Chondrocyte (in vitro differentiated cells): ENCODE results near the gene AKAIN1. TPM values are rescaled to one million over a fixed set of nuclear protein-coding genes. Genes with fewer than 3 reads are reported as not detected.

Experiments
- DNase-seq: peaks from one replicate; pipeline ENCODE4 v3.0.0; 2021; ENCODE audit warnings: mixed read lengths, low spot score
- H3K27ac Mint-ChIP-seq: one replicate; pipeline ENCODE4 v1.8.0; 2021; ENCODE audit warnings: mild to moderate bottlenecking, moderate library complexity, mixed read lengths; ENCODE audit not compliant: unreplicated experiment
- H3K27me3 Mint-ChIP-seq: 2 replicates; pipeline ENCODE4 v1.8.0; 2021; ENCODE audit warnings: low read depth, mixed read lengths
- H3K36me3 Mint-ChIP-seq: 2 replicates; pipeline ENCODE4 v1.8.0; 2021; ENCODE audit warnings: low read depth, mixed read lengths
- H3K4me1 Mint-ChIP-seq: 2 replicates; pipeline ENCODE4 v1.8.0; 2021; ENCODE audit warnings: low read depth, mild to moderate bottlenecking, mixed read lengths
- H3K4me3 Mint-ChIP-seq: one replicate; pipeline ENCODE4 v1.8.0; 2021; ENCODE audit warnings: mild to moderate bottlenecking, moderate library complexity, mixed read lengths; ENCODE audit not compliant: unreplicated experiment
- H3K9me3 Mint-ChIP-seq: 2 replicates; pipeline ENCODE4 v1.8.0; 2021; ENCODE audit warnings: low read depth, mixed read lengths
- total RNA-seq: library from RNA; stranded (reverse); gene quantifications from 3 replicates; pipeline ENCODE4 v1.2.1, GENCODE V29; 2021
- TF ChIP-seq, protein P1 (sequence below): fragments of 200-600 bp; sonication (generic); IDR thresholded peaks from 2 replicates; pipeline ENCODE4 v1.5.0; 2021; ENCODE audit warnings: antibody characterized with exemption, mild to moderate bottlenecking, moderate library complexity

Gene AKAIN1
- total RNA-seq, 1 donor from 2014 or later, result not detected

DNA sequence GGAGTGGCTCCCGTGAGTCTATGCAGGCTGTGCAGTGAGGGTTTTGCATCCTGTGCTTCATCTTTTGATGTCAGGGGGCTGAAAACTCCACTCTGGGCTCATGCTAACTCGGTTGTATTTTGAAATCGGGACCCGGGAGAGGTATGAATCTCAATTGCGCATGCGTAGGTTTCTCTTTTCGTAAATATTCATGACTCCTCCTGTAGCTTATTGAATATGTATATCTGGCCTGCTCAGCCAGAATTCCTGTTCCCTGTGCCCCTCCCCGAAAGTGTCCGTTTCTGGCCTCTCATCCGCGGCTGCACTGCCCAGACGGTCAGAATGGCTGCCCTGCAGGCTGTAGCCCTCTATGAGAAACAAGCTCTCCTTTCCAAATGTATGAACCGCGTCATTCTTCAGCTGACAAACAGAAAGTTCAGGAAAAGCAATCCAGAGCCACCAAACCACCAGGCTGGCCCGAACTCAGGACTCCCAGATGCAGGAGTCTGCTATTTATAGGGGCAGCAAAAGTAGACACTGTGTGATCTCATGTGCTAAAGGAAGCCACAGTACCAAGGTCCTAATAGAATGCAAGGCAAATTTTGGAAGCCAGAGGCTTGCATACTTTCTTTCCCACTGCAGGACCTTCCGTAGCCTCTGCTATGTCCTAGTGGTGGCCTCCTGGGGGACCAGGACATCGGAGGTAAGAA, 41.7 kb downstream of the AKAIN1 start:
- H3K9me3 Mint-ChIP-seq, result peaks cover 9% of the 10 kb centered on the region
- H3K4me1 Mint-ChIP-seq, result no peaks in the 10 kb centered on the region
- TF ChIP-seq, protein P1, sequence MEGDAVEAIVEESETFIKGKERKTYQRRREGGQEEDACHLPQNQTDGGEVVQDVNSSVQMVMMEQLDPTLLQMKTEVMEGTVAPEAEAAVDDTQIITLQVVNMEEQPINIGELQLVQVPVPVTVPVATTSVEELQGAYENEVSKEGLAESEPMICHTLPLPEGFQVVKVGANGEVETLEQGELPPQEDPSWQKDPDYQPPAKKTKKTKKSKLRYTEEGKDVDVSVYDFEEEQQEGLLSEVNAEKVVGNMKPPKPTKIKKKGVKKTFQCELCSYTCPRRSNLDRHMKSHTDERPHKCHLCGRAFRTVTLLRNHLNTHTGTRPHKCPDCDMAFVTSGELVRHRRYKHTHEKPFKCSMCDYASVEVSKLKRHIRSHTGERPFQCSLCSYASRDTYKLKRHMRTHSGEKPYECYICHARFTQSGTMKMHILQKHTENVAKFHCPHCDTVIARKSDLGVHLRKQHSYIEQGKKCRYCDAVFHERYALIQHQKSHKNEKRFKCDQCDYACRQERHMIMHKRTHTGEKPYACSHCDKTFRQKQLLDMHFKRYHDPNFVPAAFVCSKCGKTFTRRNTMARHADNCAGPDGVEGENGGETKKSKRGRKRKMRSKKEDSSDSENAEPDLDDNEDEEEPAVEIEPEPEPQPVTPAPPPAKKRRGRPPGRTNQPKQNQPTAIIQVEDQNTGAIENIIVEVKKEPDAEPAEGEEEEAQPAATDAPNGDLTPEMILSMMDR, result no peak

DNA sequence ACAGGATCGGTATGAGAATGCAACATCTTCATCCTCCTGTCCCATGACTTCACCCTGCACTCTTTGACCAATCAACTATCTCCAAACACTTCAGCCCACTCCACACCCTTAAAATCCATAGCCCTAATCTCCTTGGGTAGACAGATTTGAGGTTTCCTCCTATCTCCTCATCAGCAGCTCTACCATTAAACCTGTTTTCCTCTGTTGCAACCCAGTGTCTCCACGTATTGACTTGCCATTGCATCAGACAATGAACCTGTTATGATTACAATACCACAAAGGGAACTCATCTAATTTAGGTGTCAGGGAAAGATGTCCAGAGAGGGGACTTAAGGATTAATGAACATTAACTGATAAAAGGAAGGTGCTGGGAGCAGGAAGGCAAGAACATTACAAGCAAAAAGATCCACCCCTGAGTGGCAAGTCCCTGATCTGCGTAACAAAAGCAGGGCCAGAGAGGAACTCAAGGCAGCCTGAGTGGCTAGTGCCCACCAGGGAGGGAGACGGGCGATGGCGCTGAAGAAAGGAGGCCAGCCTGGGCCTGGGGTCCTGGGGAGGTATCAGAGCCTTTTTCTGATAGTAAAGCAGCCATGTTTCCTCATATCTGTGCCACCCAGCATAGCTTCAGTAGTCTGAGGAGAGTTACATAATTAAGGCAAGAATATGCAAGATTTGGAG, 44.6 kb downstream of the AKAIN1 start:
- no peak overlapping the region for H3K27ac Mint-ChIP-seq
- TF ChIP-seq, protein P1, result no peak
- no peaks in the 10 kb centered on the region for H3K27me3 Mint-ChIP-seq
- H3K4me1 Mint-ChIP-seq, result no peaks in the 10 kb centered on the region
- H3K36me3 Mint-ChIP-seq, result no peaks in the 10 kb centered on the region
- peaks cover 10% of the 10 kb centered on the region for H3K9me3 Mint-ChIP-seq
- no peak for DNase-seq
- H3K4me3 Mint-ChIP-seq, result no peak overlapping the region

More for the DNA sequence above, 41.7 kb downstream of the AKAIN1 start:
- Mint-ChIP-seq H3K4me3 (no peak overlapping the region), H3K36me3 (no peaks in the 10 kb centered on the region), H3K27me3 (no peaks in the 10 kb centered on the region), H3K27ac (no peak overlapping the region)
- DNase-seq, result no peak

DNA sequence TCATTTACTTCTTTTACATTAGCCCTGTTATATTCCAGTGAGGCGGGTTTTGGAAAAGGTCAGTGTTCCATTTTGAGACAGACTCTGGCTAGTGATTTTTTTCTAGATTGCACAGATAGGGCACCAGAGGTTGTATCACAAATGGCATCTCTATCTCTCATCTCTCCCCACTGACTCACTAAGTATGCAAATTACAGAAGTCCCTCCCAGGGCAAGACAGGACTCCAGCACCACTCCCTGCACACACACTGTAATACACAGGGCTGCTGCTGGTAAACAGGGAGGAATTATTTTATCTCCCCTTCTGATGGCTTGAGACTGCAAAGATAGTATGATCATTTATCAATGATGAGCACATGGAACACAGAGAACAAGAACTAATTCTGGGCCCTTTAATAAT, 46.2 kb downstream of the AKAIN1 start:
- no peak overlapping the region for H3K4me3 Mint-ChIP-seq
- TF ChIP-seq, protein P1, result no peak
- H3K27ac Mint-ChIP-seq, result no peak overlapping the region
- H3K27me3 Mint-ChIP-seq, result no peaks in the 10 kb centered on the region
- peaks cover 12% of the 10 kb centered on the region for H3K9me3 Mint-ChIP-seq
- DNase-seq, result no peak
- H3K36me3 Mint-ChIP-seq, result no peaks in the 10 kb centered on the region
- no peaks in the 10 kb centered on the region for H3K4me1 Mint-ChIP-seq

DNA sequence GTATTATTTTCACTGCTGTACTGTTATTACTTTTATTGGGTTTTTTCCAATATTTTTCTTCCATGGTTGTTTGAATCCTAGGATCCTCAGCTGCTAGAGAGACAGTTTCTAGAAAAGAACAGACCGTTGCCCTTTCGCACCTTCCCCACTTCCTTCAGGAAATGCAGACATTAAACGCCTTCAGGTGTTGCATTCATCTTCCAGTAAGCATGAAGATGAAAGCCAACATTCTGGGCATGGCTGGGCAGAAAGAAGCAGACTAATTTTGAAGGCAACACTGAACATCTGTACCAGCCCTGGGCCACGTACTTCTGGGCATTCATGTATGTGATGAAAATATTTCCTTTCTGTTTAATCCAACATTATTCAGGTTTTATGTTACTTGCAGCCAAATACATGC, 51.0 kb downstream of the AKAIN1 start:
- no peaks in the 10 kb centered on the region for H3K27me3 Mint-ChIP-seq
- H3K36me3 Mint-ChIP-seq, result no peaks in the 10 kb centered on the region
- H3K9me3 Mint-ChIP-seq, result peaks cover 10% of the 10 kb centered on the region
- no peaks in the 10 kb centered on the region for H3K4me1 Mint-ChIP-seq
- no peak overlapping the region for H3K4me3 Mint-ChIP-seq
- TF ChIP-seq, protein P1, result no peak
- DNase-seq, result no peak
- no peak overlapping the region for H3K27ac Mint-ChIP-seq

DNA sequence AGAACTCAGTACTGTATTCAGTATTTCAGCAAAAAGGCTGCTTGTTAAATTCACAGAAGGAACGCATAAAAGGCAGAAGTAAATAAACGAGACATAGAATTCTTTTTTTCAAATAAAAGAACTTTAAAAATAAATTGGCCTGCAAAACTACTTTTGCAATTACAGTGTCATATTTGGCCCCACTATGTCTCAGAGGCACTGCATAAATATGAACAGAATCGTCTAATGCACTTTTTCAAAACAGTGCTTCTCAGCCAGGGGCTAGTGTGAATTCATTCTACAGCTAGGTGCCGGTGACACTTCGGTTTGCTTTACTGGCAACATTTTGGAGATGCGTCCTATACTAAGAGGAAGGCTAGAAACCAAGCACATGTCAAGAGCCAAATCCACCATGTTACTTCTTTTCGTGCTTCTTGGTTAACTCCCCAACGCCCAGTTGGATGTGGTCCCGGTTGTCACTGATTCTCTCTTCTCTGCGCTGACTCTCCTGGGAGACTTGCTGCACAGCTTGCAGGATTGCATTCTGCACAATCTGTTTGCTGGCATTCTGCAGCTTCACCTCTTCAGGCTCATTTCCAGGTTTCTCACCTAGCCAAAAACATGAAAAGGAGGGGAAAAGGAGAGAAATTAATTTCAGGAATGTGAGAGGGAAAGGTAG, 51.8 kb downstream of the AKAIN1 start:
- peaks cover 7% of the 10 kb centered on the region for H3K9me3 Mint-ChIP-seq
- H3K36me3 Mint-ChIP-seq, result no peaks in the 10 kb centered on the region
- no peak for DNase-seq
- H3K27me3 Mint-ChIP-seq, result no peaks in the 10 kb centered on the region
- no peak overlapping the region for H3K4me3 Mint-ChIP-seq
- TF ChIP-seq, protein P1, result no peak
- H3K4me1 Mint-ChIP-seq, result no peaks in the 10 kb centered on the region
- H3K27ac Mint-ChIP-seq, result no peak overlapping the region
